Thyroid gland (tissue), 4 donors: ENCODE measurements around the gene PLIN1. TPM values are rescaled to one million over a fixed set of nuclear protein-coding genes. Genes with fewer than 3 reads are reported as not detected.

ENCODE experiments used
- DNase-seq, 2 donors: peaks; one replicate each; pipeline ENCODE4 v3.0.0-alpha.2; 2019
- H3K27ac ChIP-seq, 3 donors: fragments of 200-600 bp; sonication (generic); 1 replicate in 2 of 3; 2 replicates in 1 of 3; pipeline ENCODE4 v1.5.1; 2016 to 2019; ENCODE audit warnings: mild to moderate bottlenecking in 1 of 3, moderate library complexity in 1 of 3
- H3K27me3 ChIP-seq: fragments of 200-600 bp; sonication (generic); one replicate; pipeline ENCODE4 v1.5.1; 2019
- H3K36me3 ChIP-seq, 2 donors: fragments of 200-600 bp; sonication (generic); one replicate each; pipeline ENCODE4 v1.5.1; 2016 to 2019
- H3K4me1 ChIP-seq, 2 donors: fragments of 200-600 bp; sonication (generic); one replicate each; pipeline ENCODE4 v1.5.1; 2017 to 2019
- H3K4me3 ChIP-seq, 3 donors: fragments of 200-600 bp; sonication (generic); replicated peaks in 1 of 3; 1 replicate in 2 of 3; 2 replicates in 1 of 3; pipeline ENCODE4 v1.5.1; 2016; ENCODE audit warnings: mild to moderate bottlenecking in 1 of 3
- H3K9me3 ChIP-seq: fragments of 200-600 bp; sonication (generic); one replicate; pipeline ENCODE4 v1.5.1; 2017
- CTCF ChIP-seq, 6 experiments: fragments of 200-600 bp in 3 of 6; fragments of 450-650 bp in 3 of 6; sonication (generic) in 3 of 6; IDR thresholded peaks; one replicate each; pipeline ENCODE4 v1.5.1; 2016 to 2019; ENCODE audit warnings: antibody characterized with exemption in 6 of 6, mild to moderate bottlenecking in 2 of 6, inconsistent platforms in 1 of 6, moderate library complexity in 1 of 6
- POLR2A ChIP-seq, 2 donors: fragments of 450-650 bp; IDR thresholded peaks; one replicate each; pipeline ENCODE4 v1.6.1; 2017; ENCODE audit warnings: antibody characterized with exemption in 2 of 2, mild to moderate bottlenecking in 2 of 2, moderate library complexity in 1 of 2
- WGBS, 2 donors: methylation state at CpG; one replicate each; pipeline ENCODE4 v1.1.5; 2017; 5-methylcytosine and 5-hydroxymethylcytosine counted together
- intact Hi-C: fragments of 100-400 bp; cut with DNase I; formaldehyde crosslinking; loops from one replicate; pipeline ENCODE4 v1.15.1; 2023
- total RNA-seq, 4 donors: library from RNA; depleted of rRNA; stranded (reverse); fragments of >200 nt; gene quantifications; one replicate each; pipeline ENCODE4 v1.2.3, GENCODE V29; 2016

The PLIN1 gene
- total RNA-seq, 4 donors from 2014 or later = 3.3 to 9.9 (median 6.0) TPM

DNA sequence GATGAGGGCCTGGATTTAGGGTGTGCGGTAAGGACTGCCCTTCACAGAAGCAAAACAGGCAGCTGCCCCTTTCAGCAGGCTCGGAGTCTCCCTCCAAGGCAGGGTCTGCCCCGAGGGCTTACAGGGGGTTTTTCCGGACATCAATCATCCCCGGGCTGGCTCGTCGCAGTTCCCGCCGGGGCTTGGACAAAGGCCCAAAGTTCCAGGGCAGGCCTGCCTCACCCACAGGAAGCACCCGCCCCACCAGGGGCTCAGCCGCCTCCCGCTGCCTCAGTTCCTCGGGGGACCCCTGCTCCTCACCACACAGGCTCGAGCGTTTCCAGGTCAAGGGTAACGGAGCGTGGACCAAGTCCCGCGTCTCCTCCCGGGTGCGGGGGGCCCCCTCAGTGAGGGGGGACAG is 50.9 kb downstream of the PLIN1 start:
- Histone ChIP-seq H3K4me3 (no peak overlapping the region), H3K36me3 (peaks cover 21 to 43% of the 10 kb centered on the region in 2 donors), H3K27me3 (no peaks in the 10 kb centered on the region), H3K4me1 (no peaks in the 10 kb centered on the region), H3K27ac (no peak overlapping the region), H3K9me3 (no peaks in the 10 kb centered on the region)
- no peak for TF ChIP-seq CTCF (IDR thresholded peaks at IDR 0.05)
- TF ChIP-seq POLR2A (IDR thresholded peaks at IDR 0.05) = no peak
- intact Hi-C loops = no loop called here
- no peak for DNase-seq
- 89 to 97% methylated on average over 10 to 19 of the region's 21 CpGs for WGBS, 2 donors

- Histone ChIP-seq H3K4me1 (no peaks in the 10 kb centered on the region), H3K27ac (no peak overlapping the region), H3K4me3 (no peak overlapping the region), H3K27me3 (no peaks in the 10 kb centered on the region), H3K36me3 (peaks cover 16 to 34% of the 10 kb centered on the region in 2 donors), H3K9me3 (no peaks in the 10 kb centered on the region)
- WGBS, 2 donors = 94 to 99% methylated on average over 7 to 8 of the region's 8 CpGs
- no peak for DNase-seq
- TF ChIP-seq CTCF (IDR thresholded peaks at IDR 0.05) (no peak), POLR2A (IDR thresholded peaks at IDR 0.05) (no peak)
- intact Hi-C loops = no loop called here
These were observed 51.8 kb downstream of the PLIN1 start for GRCh38 chr15:89627256-89627970.

DNA sequence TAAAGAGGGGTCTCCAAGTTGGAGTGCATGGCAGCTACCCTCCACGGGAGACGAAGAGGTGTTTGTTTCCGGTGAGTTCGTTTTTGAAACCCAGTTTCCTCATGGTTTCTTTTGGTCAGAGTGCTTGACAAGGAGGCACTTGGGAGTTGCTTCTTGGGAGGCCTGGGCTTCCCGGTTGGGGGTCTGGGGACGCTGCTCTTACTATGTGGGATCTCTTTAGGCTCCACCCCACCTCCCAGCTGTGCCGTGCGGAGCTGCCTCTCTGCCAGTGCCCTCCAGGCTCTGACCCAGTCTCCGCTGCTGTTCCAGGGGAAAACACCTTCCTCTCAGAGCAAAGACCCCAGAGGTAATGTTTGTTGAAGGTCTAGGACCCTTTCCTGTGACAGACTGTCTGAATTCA is 53.5 kb downstream of the PLIN1 start:
- 94 to 95% methylated on average over 7 to 9 of the region's 9 CpGs for WGBS, 2 donors
- Histone ChIP-seq H3K4me1 (no peaks in the 10 kb centered on the region), H3K36me3 (peaks cover 7 to 19% of the 10 kb centered on the region in 2 donors), H3K27me3 (no peaks in the 10 kb centered on the region), H3K4me3 (no peak overlapping the region), H3K27ac (no peak overlapping the region), H3K9me3 (no peaks in the 10 kb centered on the region)
- intact Hi-C loops = no loop called here
- TF ChIP-seq CTCF (IDR thresholded peaks at IDR 0.05) = no peak
- no peak for TF ChIP-seq POLR2A (IDR thresholded peaks at IDR 0.05)
- no peak for DNase-seq

DNA sequence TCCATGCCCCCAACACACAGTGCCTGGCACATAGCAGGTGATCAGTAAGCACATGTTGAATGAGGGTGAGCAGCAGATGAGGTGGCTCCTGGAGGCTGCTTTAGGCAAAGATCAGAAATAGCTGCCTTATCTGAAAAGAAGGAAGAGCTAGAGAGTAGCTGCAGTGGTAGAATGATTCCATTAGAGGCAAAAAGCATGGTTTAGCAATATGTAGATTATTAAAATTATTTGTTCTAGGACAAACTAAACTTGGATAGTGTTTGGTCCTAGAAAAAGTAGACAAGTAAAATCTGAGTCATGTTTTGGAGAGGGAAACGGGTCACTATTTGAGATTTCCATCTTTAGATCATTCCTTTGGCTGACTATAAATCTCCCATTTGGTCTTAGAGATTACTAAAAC is 56.0 kb downstream of the PLIN1 start:
- H3K9me3 ChIP-seq = no peaks in the 10 kb centered on the region
- DNase-seq = no peak
- H3K36me3 ChIP-seq = peaks cover 0 to 3% of the 10 kb centered on the region in 2 donors
- 69 to 91% methylated on average over 1 of the region's 1 CpG for WGBS, 2 donors
- H3K27ac ChIP-seq = no peak overlapping the region
- H3K27me3 ChIP-seq = no peaks in the 10 kb centered on the region
- intact Hi-C loops = no loop called here
- TF ChIP-seq POLR2A (IDR thresholded peaks at IDR 0.05) = no peak
- no peak for TF ChIP-seq CTCF (IDR thresholded peaks at IDR 0.05)
- H3K4me1 ChIP-seq = no peaks in the 10 kb centered on the region
- no peak overlapping the region for H3K4me3 ChIP-seq

- Histone ChIP-seq H3K36me3 (no peaks in the 10 kb centered on the region), H3K4me1 (peaks cover 0 to 3% of the 10 kb centered on the region in 2 donors), H3K4me3 (no peak overlapping the region), H3K27me3 (no peaks in the 10 kb centered on the region), H3K9me3 (no peaks in the 10 kb centered on the region), H3K27ac (no peak overlapping the region)
- 86 to 89% methylated on average over 4 of the region's 4 CpGs for WGBS, 2 donors
- DNase-seq = no peak
- no peak for TF ChIP-seq CTCF (IDR thresholded peaks at IDR 0.05)
- no peak for TF ChIP-seq POLR2A (IDR thresholded peaks at IDR 0.05)
- intact Hi-C loops = no loop called here
These were observed 57.6 kb downstream of the PLIN1 start for GRCh38 chr15:89621547-89621946.
